Gastrocnemius medialis (tissue), 4 donors: ENCODE data around the gene TAF1B.

Experiments
- CTCF ChIP-seq, 5 experiments: fragments of 450-650 bp in 3 of 5; fragments of 200-600 bp in 2 of 5; sonication (generic) in 2 of 5; IDR thresholded peaks in 4 of 5; conservative IDR thresholded peaks in 1 of 5; 1 replicate in 4 of 5; 2 replicates in 1 of 5; pipeline ENCODE4 v1.5.1; 2016 to 2019; ENCODE audit warnings: antibody characterized with exemption in 5 of 5, mild to moderate bottlenecking in 3 of 5, moderate library complexity in 3 of 5
- POLR2A ChIP-seq, 2 donors: fragments of 450-650 bp; IDR thresholded peaks; one replicate each; pipeline ENCODE4 v1.6.1; 2017; ENCODE audit warnings: antibody characterized with exemption in 2 of 2, mild to moderate bottlenecking in 2 of 2, moderate library complexity in 2 of 2

- no peak for TF ChIP-seq CTCF (IDR thresholded peaks at IDR 0.05 in 4 of 5, conservative IDR thresholded peaks at IDR 0.05 in 1 of 5)
- TF ChIP-seq POLR2A (IDR thresholded peaks at IDR 0.05) = no peak
Observed at GRCh38 chr2:9842487-9843228, 616 bp upstream of the TAF1B start.
